NCI-H345 treated with DMSO at 0.1 percent for 48 hours (cell line): ENCODE measurements around the gene POU3F3.

Source experiments
- DNase-seq: peaks from one replicate; lab custom pipeline; 2025; ENCODE audit not compliant: unreplicated experiment; lab: John Stamatoyannopoulos, UW

The POU3F3 gene

GRCh38 chr2:104859766-104860450 lies 6.0 kb downstream of the POU3F3 start:
- DNase-seq = peak; percentile 26

GRCh38 chr2:104860451-104860790 lies 6.5 kb downstream of the POU3F3 start:
- no peak for DNase-seq

GRCh38 chr2:104861351-104862057 lies 7.6 kb downstream of the POU3F3 start:
- DNase-seq = peak; percentile 63

- peak; percentile 63 for DNase-seq
These were observed 8.4 kb downstream of the POU3F3 start for GRCh38 chr2:104862058-104862941.

- DNase-seq = no peak
These were observed 9.2 kb downstream of the POU3F3 start for GRCh38 chr2:104863146-104863467.

GRCh38 chr2:104863468-104864279 lies 9.8 kb downstream of the POU3F3 start:
- no peak for DNase-seq

GRCh38 chr2:104864280-104865095 lies 10.6 kb downstream of the POU3F3 start:
- no peak for DNase-seq

GRCh38 chr2:104865096-104865470 lies 11.2 kb downstream of the POU3F3 start:
- no peak for DNase-seq

- DNase-seq = no peak
These were observed 12.4 kb downstream of the POU3F3 start for GRCh38 chr2:104866122-104866864.

GRCh38 chr2:104866883-104867812 lies 13.2 kb downstream of the POU3F3 start:
- no peak for DNase-seq

GRCh38 chr2:104867813-104868504 lies 14.0 kb downstream of the POU3F3 start:
- DNase-seq = no peak

- no peak for DNase-seq
These were observed 14.6 kb downstream of the POU3F3 start for GRCh38 chr2:104868505-104868866.

GRCh38 chr2:104870100-104870975 lies 16.4 kb downstream of the POU3F3 start:
- DNase-seq = no peak

GRCh38 chr2:104871649-104871971 lies 17.7 kb downstream of the POU3F3 start:
- no peak for DNase-seq

- DNase-seq = no peak
These were observed 18.3 kb downstream of the POU3F3 start for GRCh38 chr2:104871972-104872865.
